IPS-11a (cell line): ENCODE measurements around the gene NTF4.
"Not testable (repeated sequence)": the region's sequence is repeated elsewhere in the genome, so short reads cannot be mapped to it uniquely, and the experiment has no call there.

ENCODE experiments used
- H3K4me3 ChIP-seq: one replicate; pipeline ENCODE4 v1.5.1; 2013; ENCODE audit warnings: low read depth, low read length, control low read depth

Gene NTF4

DNA sequence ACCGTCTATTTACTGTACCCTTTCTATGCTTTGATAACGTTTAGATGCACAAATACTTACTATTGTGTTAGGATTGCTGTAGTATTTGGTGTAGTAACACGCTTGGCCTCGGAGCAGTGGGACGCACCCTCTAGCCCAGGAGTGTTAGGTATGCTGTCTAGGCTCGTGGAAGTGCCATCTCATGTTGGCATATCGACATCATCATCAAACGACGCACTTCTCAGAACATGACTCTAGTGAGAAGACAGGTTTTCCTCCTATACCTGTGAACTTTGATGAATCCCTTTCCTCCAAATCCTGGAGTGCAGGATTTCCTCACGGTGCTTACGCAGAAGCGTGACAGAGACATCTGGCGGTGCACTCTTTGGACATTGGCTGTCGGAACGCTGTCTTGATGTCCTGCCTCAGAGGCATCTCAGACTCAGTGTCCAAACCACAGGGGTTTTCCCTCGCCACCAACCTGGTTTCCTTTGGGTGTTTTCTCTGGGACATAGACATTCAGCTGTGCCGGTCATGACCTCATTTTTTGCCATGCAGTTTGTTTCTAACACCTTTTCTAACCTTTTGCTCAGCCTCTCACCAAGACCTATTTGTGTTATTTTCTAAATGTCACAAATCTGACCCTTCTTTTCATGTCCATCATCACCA is 26.9 kb upstream of the NTF4 start:
- no peak overlapping the region for H3K4me3 ChIP-seq

DNA sequence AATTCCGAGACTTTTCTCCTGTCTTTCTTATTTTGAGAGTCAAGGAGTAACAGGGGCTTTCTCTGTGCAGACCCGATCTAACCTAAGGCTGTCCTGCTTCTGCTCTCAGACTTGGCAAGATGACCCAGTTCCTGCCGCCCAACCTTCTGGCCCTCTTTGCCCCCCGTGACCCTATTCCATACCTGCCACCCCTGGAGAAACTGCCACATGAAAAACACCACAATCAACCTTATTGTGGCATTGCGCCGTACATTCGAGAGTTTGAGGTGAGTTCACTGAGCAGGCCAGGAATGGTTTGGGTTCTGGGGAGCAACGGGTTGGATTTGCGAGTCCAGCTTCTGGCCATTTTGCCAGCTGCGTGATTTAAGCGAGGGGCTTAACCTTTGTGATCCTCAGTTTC is 21.7 kb upstream of the NTF4 start:
- peak overlapping the region; percentile 94 for H3K4me3 ChIP-seq

DNA sequence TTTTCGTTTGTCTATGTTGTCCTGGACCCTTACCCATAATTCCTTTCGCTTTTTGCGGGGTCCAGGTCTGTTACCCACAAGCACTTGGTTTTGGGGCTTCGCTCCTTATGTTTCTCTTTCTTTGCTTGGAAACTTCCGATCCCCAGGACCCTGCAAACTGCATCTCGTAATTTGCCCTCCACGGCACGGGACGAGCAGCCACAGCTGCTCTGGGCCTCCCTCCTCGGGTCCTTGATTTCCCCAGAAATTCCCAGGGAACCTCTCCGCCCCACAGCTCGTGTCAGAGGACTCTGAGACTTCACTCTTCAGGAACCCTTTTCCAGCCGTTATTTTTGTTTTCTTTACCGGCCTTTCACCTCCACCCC is 21.2 kb upstream of the NTF4 start:
- peak overlapping the region; percentile 94 for H3K4me3 ChIP-seq

DNA sequence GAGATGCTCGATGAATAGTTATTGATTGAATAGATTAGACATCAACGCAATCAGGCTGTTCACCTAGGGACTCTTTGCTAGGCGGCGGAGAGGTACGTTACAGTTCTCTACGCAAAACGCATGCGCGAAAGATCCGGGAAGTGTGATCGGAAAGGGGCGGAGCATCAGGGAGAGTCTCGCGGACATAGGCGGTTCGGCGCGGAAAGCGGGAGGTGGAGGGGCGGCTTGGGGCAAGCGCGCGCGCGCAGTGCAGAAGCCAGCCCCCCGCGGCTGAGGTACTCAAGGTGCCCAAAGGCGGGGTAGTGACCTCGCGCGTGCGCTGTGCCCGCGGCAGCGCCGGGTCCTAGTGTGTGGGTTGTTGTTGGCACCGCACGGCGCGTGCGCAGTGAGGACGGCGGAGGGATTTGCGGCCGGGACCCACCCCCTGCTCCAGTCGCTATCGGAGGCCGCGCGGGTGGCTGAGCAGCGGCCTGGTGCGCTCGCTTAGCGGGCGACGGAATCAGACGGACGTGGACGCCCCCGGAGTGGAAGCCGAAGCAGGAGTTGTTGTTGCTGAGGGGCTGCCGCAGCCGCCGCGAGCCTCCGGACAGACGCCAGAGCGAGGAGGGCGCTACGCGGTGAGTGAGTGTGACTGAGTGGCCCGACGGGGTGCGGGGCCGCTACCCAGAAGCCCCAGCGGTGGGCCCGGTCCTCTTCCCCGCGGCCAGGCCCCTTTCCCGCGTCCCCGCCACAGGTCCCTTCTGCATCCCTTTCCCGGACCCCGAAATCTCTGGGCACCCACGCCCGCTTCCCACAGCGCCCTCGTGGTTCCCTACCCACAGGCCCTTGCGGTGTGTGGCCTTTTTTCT is 20.6 kb upstream of the NTF4 start, which contains the start of gene SNRNP70:
SNRNP70 (plus strand) TSS at position 432 of the 848 bp plus-strand sequence. CDS start 964 bp downstream, outside the sequence.
- H3K4me3 ChIP-seq: peak within 1 kb of the TSS; percentile 94

DNA sequence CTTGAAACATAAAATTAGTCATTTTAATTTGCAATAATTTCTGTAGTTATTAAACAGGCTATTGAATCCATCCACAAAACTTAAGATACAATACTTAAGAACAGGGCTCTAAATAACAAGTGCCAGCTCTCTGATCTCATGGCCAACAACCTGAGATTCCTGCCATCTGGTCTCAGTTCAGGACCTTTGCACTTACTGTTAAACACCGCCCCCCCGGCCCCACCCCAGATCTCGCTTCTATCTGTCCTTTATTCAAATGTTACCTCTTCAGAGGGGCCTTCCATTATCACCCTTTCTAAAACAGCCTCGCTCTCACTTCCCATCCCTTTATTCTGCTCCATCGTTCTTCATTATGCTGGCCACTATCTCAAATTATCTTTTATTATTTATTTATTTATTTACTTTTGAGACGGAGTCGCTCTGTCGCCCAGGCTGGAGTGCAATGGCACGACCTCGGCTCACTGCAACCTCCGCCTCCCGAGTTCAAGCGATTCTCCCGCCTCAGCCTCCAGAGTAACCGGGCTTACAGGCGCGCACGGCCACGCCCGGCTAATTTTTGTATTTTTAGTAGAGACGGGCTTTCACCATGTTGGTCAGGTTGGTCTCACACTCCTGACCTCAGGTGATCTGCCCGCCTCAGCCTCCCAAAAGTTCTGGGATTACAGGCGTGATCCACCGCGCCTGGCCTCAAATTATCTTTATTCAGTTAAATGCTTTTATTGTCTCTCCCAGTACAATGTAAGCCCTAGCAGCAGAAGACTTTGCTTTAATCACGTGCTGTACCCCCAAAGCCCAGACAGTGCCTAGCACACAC is 19.8 kb upstream of the NTF4 start:
- no peak overlapping the region for H3K4me3 ChIP-seq

DNA sequence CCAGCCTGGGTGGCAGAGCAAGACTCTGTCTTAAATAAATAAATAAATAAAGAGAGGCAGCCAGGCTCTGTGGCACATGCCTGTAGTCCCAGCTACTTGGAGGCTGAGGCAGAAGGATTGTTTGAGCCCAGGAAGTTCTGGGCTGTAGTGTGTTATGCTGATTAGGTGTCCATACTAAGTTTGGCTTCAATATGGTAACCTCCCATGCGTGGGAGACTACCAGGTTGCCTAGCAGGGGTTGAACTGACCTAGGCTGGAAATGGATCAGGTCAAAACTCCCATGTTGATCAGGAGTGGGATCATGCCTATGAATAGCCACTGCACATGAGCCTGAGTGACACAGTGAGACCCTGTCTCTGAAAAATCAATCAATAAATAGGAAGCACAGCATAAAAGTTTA is 16.7 kb upstream of the NTF4 start:
- no peak overlapping the region for H3K4me3 ChIP-seq

DNA sequence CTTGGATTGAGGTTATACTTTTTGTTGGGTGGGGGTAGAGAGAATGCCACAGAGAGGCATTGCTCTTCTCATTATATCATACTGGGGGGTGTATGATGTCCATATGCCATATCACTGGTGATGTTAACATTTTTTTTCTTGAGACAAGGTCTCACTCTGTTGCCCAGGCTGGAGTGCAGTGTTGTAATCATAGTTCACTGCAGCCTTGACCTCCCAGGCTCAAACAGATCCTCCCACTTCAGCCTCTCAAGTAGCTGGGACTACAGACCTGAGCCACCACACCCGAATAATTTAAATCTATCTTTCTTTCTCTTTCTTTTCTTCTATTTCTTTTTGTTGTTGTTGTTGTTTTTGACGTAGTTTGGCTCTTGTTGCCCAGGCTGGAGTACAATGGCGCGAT is 15.8 kb upstream of the NTF4 start:
- no peak overlapping the region for H3K4me3 ChIP-seq

DNA sequence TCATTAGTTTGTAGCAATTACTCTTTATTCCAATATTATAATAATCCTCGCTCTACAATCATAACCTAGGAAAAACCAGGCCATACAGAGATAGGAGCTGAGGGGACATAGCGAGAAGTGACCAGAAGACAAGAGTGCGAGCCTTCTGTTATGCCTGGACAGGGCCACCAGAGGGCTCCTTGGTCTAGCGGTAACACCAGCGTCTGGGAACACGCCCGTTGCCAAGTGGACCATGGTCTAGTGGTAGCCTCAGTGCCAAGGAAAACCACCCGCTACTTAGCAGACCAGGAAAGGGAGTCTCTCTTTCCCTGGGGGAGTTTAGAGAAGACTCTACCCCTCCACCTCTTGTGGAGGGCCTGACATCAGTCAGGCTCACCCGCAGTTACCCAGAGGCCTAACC is 10.3 kb upstream of the NTF4 start:
- not testable (repeated sequence) for H3K4me3 ChIP-seq

DNA sequence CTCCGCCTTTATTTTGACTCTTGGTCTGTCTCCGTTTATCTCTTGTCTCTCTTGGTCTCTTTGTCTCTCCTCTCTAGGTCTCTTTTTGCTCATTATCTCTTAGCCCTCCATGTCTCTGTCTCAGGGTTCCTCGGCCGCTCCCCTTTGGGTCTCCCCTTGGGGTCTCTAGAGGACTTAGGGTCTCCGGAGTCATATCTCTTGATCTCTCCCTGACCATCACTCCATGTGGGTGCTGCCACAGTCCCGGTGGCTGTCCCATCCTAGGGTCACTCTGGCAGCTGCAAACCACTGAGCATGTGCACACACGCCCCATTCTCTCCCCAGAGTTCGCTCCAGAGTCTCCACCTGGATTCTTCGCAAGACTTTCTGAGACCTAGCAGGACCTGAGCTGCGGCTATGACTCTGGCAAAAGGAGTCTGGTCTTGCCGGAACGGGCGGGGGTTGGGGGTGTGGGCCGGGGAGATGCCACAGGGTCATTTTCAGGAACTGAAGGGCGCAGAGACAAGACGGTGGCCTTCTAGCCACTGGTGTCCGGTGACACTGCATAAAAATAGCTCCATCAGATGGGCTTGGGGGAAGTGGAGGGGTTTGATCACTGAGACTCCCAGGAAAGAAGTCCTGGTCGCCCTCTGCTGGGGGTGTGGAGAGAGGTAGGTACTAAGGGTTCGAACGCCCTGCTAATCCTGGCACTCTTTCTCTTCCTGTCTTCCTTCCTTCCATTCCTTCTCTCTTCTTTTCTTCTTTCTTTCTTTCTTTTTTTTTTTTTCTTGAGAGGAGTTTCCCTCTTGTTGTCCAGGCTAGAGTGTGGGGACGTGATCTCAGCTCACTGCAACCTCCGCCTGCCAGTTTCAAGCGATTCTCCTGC is 9.1 kb upstream of the NTF4 start:
- H3K4me3 ChIP-seq: no peak overlapping the region

DNA sequence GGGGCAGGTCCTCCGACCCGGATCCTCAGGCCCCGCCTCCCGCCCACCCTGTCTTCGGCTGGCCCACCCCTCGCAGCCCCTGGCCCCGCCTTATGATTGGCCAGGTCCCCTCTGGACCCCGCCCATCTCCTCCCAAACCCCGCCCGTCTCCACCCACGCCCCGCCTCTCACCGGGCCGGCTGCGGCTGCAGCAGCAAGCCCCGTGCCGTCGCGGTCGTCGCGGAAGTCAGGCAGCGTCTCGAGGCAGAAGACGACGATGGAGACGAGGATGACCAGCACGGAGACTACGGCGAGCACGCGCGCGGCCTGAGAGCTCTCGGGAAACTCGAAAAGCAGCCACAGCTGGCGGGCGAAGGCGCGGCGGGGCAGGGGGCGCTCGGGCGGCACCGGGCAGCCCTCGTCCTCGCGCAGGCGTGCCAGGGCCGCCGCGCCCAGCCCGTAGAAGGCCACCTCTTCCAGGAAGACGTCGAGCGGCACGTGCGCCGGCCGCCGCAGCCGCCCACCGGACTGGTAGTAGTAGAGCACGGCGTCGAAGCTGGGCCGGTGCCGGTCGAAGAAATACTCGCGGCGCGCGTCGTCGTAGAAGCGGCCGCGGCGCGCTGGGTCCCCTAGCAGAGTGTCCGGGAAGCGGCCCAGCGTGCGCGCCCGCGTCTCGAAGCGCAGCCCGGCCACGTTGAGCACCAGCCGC is 7.4 kb upstream of the NTF4 start:
- no peak overlapping the region for H3K4me3 ChIP-seq

DNA sequence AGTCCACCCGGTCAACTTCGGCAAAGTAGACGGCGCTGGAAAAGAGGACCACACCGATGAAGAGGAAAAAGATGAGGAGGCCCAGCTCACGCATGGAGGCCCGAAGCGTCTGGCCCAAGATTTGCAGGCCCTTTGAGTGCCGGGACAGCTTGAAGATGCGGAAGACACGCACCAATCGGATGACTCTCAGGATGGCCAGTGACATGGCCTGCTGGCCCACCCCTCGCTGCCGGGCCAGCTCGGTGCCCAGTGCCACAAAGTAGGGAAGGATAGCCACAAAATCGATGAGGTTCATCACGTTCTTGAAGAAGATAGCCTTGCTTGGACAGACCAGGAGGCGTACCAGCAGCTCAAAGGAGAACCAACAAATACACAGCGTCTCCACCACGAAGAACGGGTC is 5.8 kb upstream of the NTF4 start:
- no peak overlapping the region for H3K4me3 ChIP-seq

DNA sequence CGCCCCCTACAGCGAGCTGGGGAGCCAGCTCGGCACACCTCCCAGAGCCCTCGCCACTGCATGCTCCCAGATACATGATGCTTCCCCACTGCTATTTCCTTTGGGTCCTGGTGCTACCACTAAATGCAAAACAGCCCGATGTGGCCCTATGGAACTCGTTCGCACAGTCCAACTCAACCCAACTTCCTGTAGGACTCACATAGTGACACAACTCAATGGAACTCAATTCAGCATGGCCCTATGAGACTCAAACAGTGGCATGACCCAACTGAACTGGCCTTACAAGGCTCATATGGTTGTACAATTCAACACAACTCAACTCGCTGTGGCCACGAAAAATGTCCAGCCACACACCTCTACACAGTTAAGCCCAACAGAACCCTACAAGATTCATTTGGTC is 4.4 kb upstream of the NTF4 start:
- H3K4me3 ChIP-seq: no peak overlapping the region

DNA sequence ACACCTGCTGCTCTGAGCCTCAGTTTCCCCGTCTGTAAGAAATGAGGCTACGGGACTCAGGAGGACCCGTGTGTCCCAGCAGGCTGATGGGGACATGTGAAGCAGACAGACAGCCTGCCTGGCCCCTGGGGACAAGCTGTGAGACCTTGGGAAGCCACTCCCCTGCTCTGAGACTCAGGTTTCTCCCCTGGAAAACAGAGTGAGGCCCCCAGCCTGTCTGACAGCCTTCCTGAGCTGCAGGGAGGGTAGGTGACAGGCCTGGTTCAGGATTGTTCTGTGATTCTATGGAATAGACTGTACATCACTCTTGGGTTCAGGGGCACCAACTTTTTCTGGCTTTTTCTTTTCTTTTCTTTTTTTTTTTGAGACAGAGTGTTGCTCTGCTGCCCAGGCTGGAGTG is 2.9 kb upstream of the NTF4 start:
- H3K4me3 ChIP-seq: no peak overlapping the region

DNA sequence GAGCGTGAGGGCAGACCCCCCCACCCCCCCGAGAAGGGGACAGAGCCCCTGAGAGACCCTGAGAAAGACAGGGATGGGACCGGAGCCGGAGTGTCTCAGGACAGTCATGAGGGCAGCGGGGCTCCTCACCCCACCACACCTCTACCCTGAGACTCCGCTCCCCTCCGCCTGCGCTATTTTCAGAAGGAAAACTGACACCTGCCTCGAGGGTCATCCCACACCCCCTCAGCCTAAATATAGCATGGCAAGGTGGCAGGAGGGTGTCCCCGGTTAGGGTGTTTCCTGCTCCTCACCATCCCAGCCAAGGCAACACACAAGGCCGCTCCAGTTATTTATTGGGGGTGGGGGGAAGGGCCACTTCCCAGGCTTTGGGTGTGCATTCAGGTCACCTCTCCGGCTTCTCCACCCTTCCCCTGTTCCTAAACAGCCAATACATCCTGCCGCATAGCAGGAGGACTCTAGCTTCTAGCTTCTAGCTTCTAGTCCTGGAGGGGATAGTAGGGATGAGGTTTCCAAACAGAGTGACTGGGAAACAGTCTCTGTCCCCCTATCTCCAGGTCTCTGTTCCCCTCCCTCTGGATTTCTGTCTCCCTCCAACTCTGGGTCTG is 1.4 kb upstream of the NTF4 start:
- no peak overlapping the region for H3K4me3 ChIP-seq

DNA sequence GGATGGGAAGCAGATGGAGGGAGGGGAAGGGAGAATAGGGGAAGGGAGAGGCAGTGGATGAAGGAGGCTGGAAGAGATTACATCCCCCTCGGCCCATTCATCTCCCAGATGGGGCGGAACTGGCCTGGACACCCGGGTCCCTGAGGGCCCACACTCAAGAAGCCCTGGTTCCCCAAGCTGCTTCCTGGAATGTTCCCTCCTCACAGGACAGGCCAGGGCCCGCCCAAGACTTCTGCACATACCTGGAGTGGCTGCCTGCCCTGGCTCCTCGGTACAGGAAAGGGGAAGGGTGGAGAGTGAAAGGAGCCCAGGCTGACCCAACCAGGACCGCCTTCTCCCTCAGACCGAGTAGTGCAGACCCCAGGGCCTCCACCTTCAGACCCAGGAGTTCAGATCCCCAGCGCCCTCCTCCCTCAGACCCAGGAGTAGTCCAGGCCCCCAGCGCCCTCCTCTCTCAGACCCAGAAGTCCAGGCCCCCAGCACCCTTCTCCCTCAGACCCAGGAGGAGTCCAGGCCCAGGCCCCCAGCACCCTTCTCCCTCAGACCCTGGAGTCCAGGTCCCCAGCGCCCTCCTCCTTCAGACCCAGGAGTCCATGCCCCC is 489 bp downstream of the NTF4 start:
- peak overlapping the region; percentile 24 for H3K4me3 ChIP-seq

DNA sequence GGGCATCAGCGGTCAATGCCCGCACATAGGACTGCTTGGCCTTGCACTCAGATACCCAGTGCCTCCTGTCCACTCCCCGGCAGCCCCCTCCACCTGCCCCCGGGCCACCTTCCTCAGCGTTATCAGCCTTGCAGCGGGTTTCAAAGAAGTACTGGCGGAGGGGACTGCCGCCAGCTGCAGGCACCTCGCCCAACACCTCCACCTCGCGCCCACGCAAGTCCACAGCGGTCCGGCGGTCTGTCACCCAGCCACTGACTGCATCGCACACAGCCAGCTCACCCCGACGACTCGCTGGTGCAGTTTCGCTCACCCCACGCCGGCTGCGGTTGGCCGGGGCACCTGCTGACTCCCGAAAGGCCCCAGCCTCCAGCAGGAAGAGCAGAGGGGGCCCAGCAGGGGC is 3.2 kb downstream of the NTF4 start:
- H3K4me3 ChIP-seq: no peak overlapping the region

DNA sequence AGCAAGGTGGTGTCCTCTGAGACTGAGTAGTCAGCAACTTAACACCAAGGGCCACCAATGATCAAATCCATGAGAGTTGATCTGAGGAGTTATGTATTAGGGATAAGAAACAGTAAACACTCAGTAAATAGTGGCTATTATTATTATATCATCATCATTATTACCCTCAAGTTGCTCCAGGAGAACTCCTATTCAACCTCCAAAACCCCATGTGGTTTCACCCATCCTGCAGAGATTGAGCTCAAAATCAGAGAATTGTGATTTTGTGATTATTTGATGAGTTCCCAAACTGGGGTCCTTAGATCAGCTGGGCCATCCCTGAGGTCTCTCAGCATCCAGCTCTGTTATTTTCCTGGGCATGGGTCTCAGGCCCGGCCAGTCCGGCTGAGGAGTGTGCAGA is 3.6 kb downstream of the NTF4 start:
- no peak overlapping the region for H3K4me3 ChIP-seq

DNA sequence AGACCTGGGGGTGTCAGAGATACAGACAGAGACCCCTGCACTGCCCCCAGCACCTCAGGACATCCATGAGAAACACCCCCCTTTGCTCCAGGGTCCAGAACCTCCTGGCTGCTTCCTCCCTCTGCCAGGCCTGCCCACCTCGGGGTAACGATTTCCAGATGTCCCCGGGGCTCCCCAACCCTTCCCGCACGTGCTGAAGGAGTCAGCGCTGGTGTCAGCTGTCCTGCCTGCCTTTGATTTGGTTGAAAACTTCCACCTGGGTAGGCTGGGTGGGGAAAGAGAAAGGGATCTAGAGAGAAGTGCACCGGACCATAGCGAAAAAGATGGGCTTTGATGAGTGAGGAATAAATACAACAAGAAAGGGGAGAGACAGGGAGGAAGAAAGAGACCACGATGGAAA is 5.6 kb downstream of the NTF4 start:
- H3K4me3 ChIP-seq: no peak overlapping the region

DNA sequence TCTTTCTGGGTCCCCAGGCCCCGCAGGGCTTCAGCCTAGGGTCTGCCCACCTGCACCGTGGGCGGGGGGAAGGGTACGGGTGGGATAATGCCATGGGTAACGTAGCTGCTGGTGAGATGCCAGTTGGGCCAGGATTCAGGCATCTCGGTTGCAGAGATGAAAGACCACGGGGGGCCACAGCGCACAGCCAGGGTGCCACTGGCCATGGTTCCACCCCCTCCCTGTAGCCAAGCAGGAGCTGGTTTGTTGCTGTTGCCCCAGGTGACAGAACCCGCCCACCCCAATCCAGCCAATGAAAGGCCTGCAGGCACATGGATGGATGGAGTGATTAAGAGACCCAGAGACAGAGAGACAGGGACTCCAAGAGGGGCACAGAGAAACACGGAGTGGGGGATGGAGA is 6.1 kb downstream of the NTF4 start:
- no peak overlapping the region for H3K4me3 ChIP-seq
